Measurements from ENCODE around the gene PLLP.

- TF ChIP-seq POLR2A (IDR thresholded peaks at IDR 0.05; ENCODE audit: low read depth, low read length), result no peak
- TF ChIP-seq POLR2AphosphoS5 (IDR thresholded peaks at IDR 0.05; ENCODE audit: low read depth, low read length), result no peak
Observed at GRCh38 chr16:57284952-57285363, 486 bp upstream of the PLLP start.

Data from GM12892 (cell line).